HCT116 (cell line): ENCODE data around the gene NFIA. TPM values are rescaled to one million over a fixed set of nuclear protein-coding genes. Genes with fewer than 3 reads are reported as not detected.

ENCODE experiments used
- ATAC-seq: fragments of 200-7000 bp; cut with Tn5 transposase; 2 replicates; pipeline ENCODE4 v1.9.1; 2020; ENCODE audit warnings: mild to moderate bottlenecking, moderate library complexity
- BruUV-seq: library from RNA; stranded (reverse); fragments of 400-500 nt; replicated peaks from 2 replicates; lab custom pipeline; 2021; lab: Mats Ljungman, UMichigan
- CTCF ChIA-PET: fragments of 300-600 bp; sonication (Branson Sonifier 250); formaldehyde crosslinking; loops from one replicate; lab custom pipeline; 2021; ENCODE audit warnings: antibody characterized with exemption; lab: Charles Lee
- POLR2A ChIA-PET: fragments of 300-600, 350-600 bp; sonication (Branson Sonifier 250); formaldehyde crosslinking; loops from one replicate; lab custom pipeline; 2021; ENCODE audit warnings: antibody characterized with exemption; lab: Charles Lee
- RAD21 ChIA-PET, 2 experiments: fragments of 300-600 bp; sonication (Branson Sonifier 250); formaldehyde crosslinking; loops; one replicate each; lab custom pipeline; 2023; ENCODE audit warnings: low total read pairs in 2 of 2; ENCODE audit not compliant: uncharacterized antibody in 2 of 2, unreplicated experiment in 2 of 2, low non-redundant PET in 1 of 2; lab: Charles Lee
- DNase-seq: peaks from one replicate; pipeline ENCODE4 v3.0.0-alpha.2; 2010; ENCODE audit warnings: low read depth, low spot score
- H2AFZ ChIP-seq: fragments of 200-600 bp; shearing (Covaris generic), sonication (generic); 2 replicates; pipeline ENCODE4 v1.6.1; 2017; ENCODE audit warnings: low read depth, mixed run types, mixed read lengths, antibody characterized with exemption, low read length; ENCODE audit not compliant: poor library complexity, severe bottlenecking
- H3K27ac ChIP-seq: 2 replicates; pipeline ENCODE4 v1.5.1; 2012; ENCODE audit warnings: low read depth, low read length
- H3K27me3 ChIP-seq: fragments of 200-600 bp; sonication (generic); 2 replicates; pipeline ENCODE4 v1.6.1; 2016; ENCODE audit warnings: mixed run types, low read length, mixed read lengths; ENCODE audit not compliant: insufficient read depth
- H3K36me3 ChIP-seq, 2 experiments: fragments of 200-500 bp in 1 of 2; fragments of 200-600 bp in 1 of 2; sonication (Bioruptor generic) in 1 of 2; sonication (generic) in 1 of 2; 2 replicates each; pipeline versions ENCODE4 v1.5.1 to v1.6.1; 2014 to 2016; ENCODE audit warnings: low read length in 2 of 2, inconsistent platforms in 1 of 2, mixed read lengths in 1 of 2, mixed run types in 1 of 2; ENCODE audit not compliant: insufficient read depth in 2 of 2, control insufficient read depth in 1 of 2
- H3K4me1 ChIP-seq, 2 experiments: fragments of 200-600 bp in 1 of 2; sonication (generic) in 1 of 2; 2 replicates each; pipeline versions ENCODE4 v1.5.1 to v1.6.1; 2012 to 2017; ENCODE audit warnings: low read length in 2 of 2, inconsistent platforms in 1 of 2, mild to moderate bottlenecking in 1 of 2, mixed read lengths in 1 of 2, mixed run types in 1 of 2, moderate library complexity in 1 of 2; ENCODE audit not compliant: insufficient read depth in 2 of 2, control insufficient read depth in 1 of 2
- H3K4me2 ChIP-seq: fragments of 200-600 bp; sonication (generic); 2 replicates; pipeline ENCODE4 v1.6.1; 2017; ENCODE audit warnings: mixed run types, low read length, mixed read lengths
- H3K4me3 ChIP-seq, 2 experiments: fragments of 200-600 bp in 1 of 2; sonication (generic) in 1 of 2; replicated peaks in 1 of 2; 2 replicates each; pipeline ENCODE4 v1.5.1; 2011 to 2016; ENCODE audit warnings: low read length in 2 of 2, control low read depth in 1 of 2, low read depth in 1 of 2, mild to moderate bottlenecking in 1 of 2, mixed read lengths in 1 of 2, mixed run types in 1 of 2
- H3K79me2 ChIP-seq: fragments of 200-600 bp; sonication (generic); 2 replicates; pipeline ENCODE4 v1.6.1; 2017; ENCODE audit warnings: mild to moderate bottlenecking, mixed run types, low read length, moderate library complexity, mixed read lengths; ENCODE audit not compliant: insufficient read depth
- H3K9ac ChIP-seq: fragments of 200-600 bp; sonication (generic); 2 replicates; pipeline ENCODE4 v1.6.1; 2016; ENCODE audit warnings: low read length, mixed read lengths
- H3K9me2 ChIP-seq: fragments of 200-600 bp; sonication (generic), shearing (Covaris generic); 2 replicates; pipeline ENCODE4 v1.6.1; 2017; ENCODE audit warnings: mixed run types, mild to moderate bottlenecking, moderate library complexity; ENCODE audit not compliant: insufficient read depth
- H3K9me3 ChIP-seq, 2 experiments: fragments of 200-500 bp in 1 of 2; fragments of 200-600 bp in 1 of 2; sonication (Bioruptor generic) in 1 of 2; sonication (generic) in 1 of 2; 2 replicates each; pipeline ENCODE4 v1.6.1; 2014 to 2017; ENCODE audit warnings: low read length in 2 of 2, mixed read lengths in 2 of 2, inconsistent platforms in 1 of 2, low read depth in 1 of 2, mild to moderate bottlenecking in 1 of 2, mixed run types in 1 of 2, moderate library complexity in 1 of 2; ENCODE audit not compliant: control insufficient read depth in 1 of 2, insufficient read depth in 1 of 2
- H4K20me1 ChIP-seq: fragments of 200-600 bp; sonication (generic), shearing (Covaris generic); 2 replicates; pipeline ENCODE4 v1.6.1; 2017; ENCODE audit warnings: mixed run types, mild to moderate bottlenecking, moderate library complexity; ENCODE audit not compliant: insufficient read depth
- ATF3 ChIP-seq: IDR thresholded peaks from 2 replicates; pipeline ENCODE4 v1.6.1; 2012
- CBX3 ChIP-seq: IDR thresholded peaks from 2 replicates; pipeline ENCODE4 v1.6.1; 2012; ENCODE audit warnings: low read depth
- CEBPB ChIP-seq: IDR thresholded peaks from 2 replicates; pipeline ENCODE4 v1.6.1; 2012; ENCODE audit warnings: low read depth
- EZH2 ChIP-seq: fragments of 200-600 bp; sonication (generic); IDR thresholded peaks from 2 replicates; pipeline ENCODE4 v1.6.1; 2017; ENCODE audit warnings: antibody characterized with exemption, mixed run types
- EZH2phosphoT487 ChIP-seq: fragments of 200-600 bp; IDR thresholded peaks from 2 replicates; pipeline ENCODE4 v1.6.1; 2018; ENCODE audit warnings: antibody characterized with exemption, borderline replicate concordance
- FOSL1 ChIP-seq: IDR thresholded peaks from 2 replicates; pipeline ENCODE4 v1.6.1; 2012; ENCODE audit warnings: low read depth
- JUND ChIP-seq: IDR thresholded peaks from 2 replicates; pipeline ENCODE4 v1.6.1; 2012
- MAX ChIP-seq: IDR thresholded peaks from 2 replicates; pipeline ENCODE4 v1.6.1; 2012
- POLR2A ChIP-seq: IDR thresholded peaks from 2 replicates; pipeline ENCODE4 v1.7.0; 2011; ENCODE audit warnings: borderline replicate concordance; ENCODE audit not compliant: insufficient read depth, insufficient read length; ENCODE audit errors: extremely low read depth
- RAD21 ChIP-seq: IDR thresholded peaks from 2 replicates; pipeline ENCODE4 v1.6.1; 2012; ENCODE audit warnings: low read depth, mild to moderate bottlenecking
- REST ChIP-seq: IDR thresholded peaks from 2 replicates; pipeline ENCODE4 v1.6.1; 2012; ENCODE audit warnings: low read depth
- SP1 ChIP-seq: IDR thresholded peaks from 2 replicates; pipeline ENCODE4 v1.6.1; 2012; ENCODE audit warnings: low read depth
- SRF ChIP-seq: IDR thresholded peaks from 2 replicates; pipeline ENCODE4 v1.6.1; 2012; ENCODE audit warnings: low read depth
- TCF7L2 ChIP-seq: IDR thresholded peaks from 2 replicates; pipeline ENCODE4 v1.7.0; 2011; ENCODE audit warnings: borderline replicate concordance, inconsistent platforms; ENCODE audit not compliant: insufficient read depth, insufficient read length; ENCODE audit errors: extremely low read depth
- YY1 ChIP-seq: IDR thresholded peaks from 2 replicates; pipeline ENCODE4 v1.6.1; 2011; ENCODE audit warnings: low read length, low read depth, moderate library complexity, mild to moderate bottlenecking; ENCODE audit not compliant: insufficient replicate concordance; ENCODE audit errors: extremely low read depth
- ZFX ChIP-seq: fragments of 450-650 bp; IDR thresholded peaks from 2 replicates; pipeline ENCODE4 v1.6.1; 2017
- ZNF274 ChIP-seq: fragments of 200-500 bp; sonication (Bioruptor generic); IDR thresholded peaks from 2 replicates; pipeline ENCODE4 v1.6.1; 2014; ENCODE audit warnings: mild to moderate bottlenecking, low read depth, low read length, inconsistent platforms
- intact Hi-C: fragments of 100-400 bp; cut with micrococcal nuclease; formaldehyde crosslinking; loops from 2 replicates; pipeline ENCODE4 v1.10.0; 2022
- total RNA-seq: library from RNA; stranded (reverse); gene quantifications from one replicate; pipeline ENCODE4 v1.2.1, GENCODE V29; 2021; ENCODE audit not compliant: unreplicated experiment

NFIA gene
- total RNA-seq, 1 experiment from 2014 or later = 17.2 TPM

GRCh38 chr1:61404597-61405376 is 322.4 kb downstream of the NFIA start:
- Histone ChIP-seq H3K27me3 (no peaks in the 10 kb centered on the region), H3K9me3 (no peaks in the 10 kb centered on the region), H3K9me2 (no peaks in the 10 kb centered on the region), H3K4me3 (no peak overlapping the region), H4K20me1 (no peaks in the 10 kb centered on the region), H3K4me1 (no peaks in the 10 kb centered on the region), H3K9ac (no peak overlapping the region), H3K4me2 (no peak overlapping the region), H3K36me3 (peaks cover 0 to 3% of the 10 kb centered on the region in 2 experiments; a peak in 2 of 4 replicates), H3K27ac (no peak overlapping the region), H3K79me2 (no peaks in the 10 kb centered on the region), H2AFZ (no peak overlapping the region)
- ChIA-PET CTCF (no interaction called here), RAD21 (no interaction called here), POLR2A (no interaction called here)
- intact Hi-C loops = no loop called here
- no peak for DNase-seq
- no peak for ATAC-seq
- TF ChIP-seq SRF (no peak), CBX3 (no peak), POLR2A (no peak)
- BruUV-seq = no TSS peak

- Histone ChIP-seq H3K27me3 (no peaks in the 10 kb centered on the region), H3K27ac (no peak overlapping the region), H4K20me1 (no peaks in the 10 kb centered on the region), H3K9me2 (no peaks in the 10 kb centered on the region), H3K9ac (no peak overlapping the region), H3K36me3 (peaks cover 0 to 3% of the 10 kb centered on the region in 2 experiments; a peak in 2 of 4 replicates), H3K4me2 (no peak overlapping the region), H2AFZ (no peak overlapping the region), H3K4me3 (no peak overlapping the region), H3K9me3 (no peaks in the 10 kb centered on the region), H3K79me2 (no peaks in the 10 kb centered on the region), H3K4me1 (no peaks in the 10 kb centered on the region)
- no peak for DNase-seq
- CTCF ChIA-PET = no interaction called here
- no TSS peak for BruUV-seq
- intact Hi-C loops = no loop called here
- POLR2A ChIA-PET = no interaction called here
- RAD21 ChIA-PET = no interaction called here
- no peak for ATAC-seq
- TF ChIP-seq ATF3 (no peak), ZFX (no peak), TCF7L2 (no peak), YY1 (no peak), CBX3 (no peak), EZH2phosphoT487 (no peak), CEBPB (no peak), MAX (no peak), ZNF274 (no peak), JUND (no peak), REST (no peak), SP1 (no peak), POLR2A (no peak), RAD21 (no peak), FOSL1 (no peak), EZH2 (no peak)
Measured at GRCh38 chr1:61406467-61406866, 324.1 kb downstream of the NFIA start.
